GM06990 (cell line): ENCODE data around the gene CRY2.

ENCODE experiments used
- DNase-seq: peaks from one replicate; pipeline ENCODE4 v3.0.0-alpha.2; 2011; ENCODE audit not compliant: insufficient read length; ENCODE audit errors: extremely low read depth
- H3K27me3 ChIP-seq: replicated peaks from 2 replicates; pipeline ENCODE4 v1.6.0; 2011; ENCODE audit warnings: low read length; ENCODE audit not compliant: control insufficient read depth, insufficient read depth
- H3K36me3 ChIP-seq: 2 replicates; pipeline ENCODE4 v1.5.1; 2011; ENCODE audit warnings: low read length; ENCODE audit not compliant: control insufficient read depth, insufficient read depth
- H3K4me3 ChIP-seq: replicated peaks from 2 replicates; pipeline ENCODE4 v1.5.1; 2011; ENCODE audit warnings: low read depth, mild to moderate bottlenecking, control low read depth, low read length
- TF ChIP-seq, protein P1 (sequence below): IDR thresholded peaks from 2 replicates; pipeline ENCODE4 v1.5.1; 2011; ENCODE audit warnings: low read length, control low read depth, mild to moderate bottlenecking, inconsistent platforms; ENCODE audit not compliant: insufficient read depth, poor library complexity, severe bottlenecking

The CRY2 gene

DNA sequence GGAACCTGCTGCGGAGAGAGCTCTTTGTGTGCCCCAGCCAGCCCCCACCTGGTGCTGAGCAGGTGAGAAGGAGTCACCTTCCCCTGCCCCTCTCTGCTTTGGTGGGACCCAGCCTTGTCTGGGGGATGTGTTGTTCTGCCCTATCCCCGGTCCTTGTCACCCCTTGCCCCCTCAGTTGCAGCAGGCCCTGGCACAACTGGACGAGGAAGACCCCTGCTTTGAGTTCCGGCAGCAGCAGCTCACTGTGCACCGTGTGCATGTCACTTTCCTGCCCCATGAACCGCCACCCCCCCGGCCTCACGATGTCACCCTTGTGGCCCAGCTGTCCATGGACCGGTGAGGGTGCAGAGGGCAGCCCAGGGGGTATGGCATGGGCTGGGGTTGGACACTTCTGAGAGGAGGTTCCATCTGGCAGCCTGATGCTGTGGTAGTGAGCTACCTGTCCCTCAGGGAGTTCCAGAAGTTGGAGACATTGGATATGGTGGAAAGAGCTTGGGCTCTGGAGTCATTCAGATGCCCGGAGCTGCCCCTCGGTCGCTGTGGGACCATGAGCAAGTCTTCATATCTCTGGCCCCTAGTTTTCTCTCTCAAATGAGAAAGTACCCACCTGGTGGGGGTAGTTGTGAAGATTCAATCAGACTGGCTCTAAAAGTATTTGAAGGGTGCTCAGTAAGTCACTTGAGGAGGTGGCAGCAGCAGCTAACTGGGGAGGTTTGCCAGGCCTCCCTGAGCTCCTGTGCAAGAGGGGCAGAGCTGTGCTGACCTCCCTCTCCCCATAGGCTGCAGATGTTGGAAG is 79.5 kb downstream of the CRY2 start:
- DNase-seq, result no peak
- TF ChIP-seq, protein P1, sequence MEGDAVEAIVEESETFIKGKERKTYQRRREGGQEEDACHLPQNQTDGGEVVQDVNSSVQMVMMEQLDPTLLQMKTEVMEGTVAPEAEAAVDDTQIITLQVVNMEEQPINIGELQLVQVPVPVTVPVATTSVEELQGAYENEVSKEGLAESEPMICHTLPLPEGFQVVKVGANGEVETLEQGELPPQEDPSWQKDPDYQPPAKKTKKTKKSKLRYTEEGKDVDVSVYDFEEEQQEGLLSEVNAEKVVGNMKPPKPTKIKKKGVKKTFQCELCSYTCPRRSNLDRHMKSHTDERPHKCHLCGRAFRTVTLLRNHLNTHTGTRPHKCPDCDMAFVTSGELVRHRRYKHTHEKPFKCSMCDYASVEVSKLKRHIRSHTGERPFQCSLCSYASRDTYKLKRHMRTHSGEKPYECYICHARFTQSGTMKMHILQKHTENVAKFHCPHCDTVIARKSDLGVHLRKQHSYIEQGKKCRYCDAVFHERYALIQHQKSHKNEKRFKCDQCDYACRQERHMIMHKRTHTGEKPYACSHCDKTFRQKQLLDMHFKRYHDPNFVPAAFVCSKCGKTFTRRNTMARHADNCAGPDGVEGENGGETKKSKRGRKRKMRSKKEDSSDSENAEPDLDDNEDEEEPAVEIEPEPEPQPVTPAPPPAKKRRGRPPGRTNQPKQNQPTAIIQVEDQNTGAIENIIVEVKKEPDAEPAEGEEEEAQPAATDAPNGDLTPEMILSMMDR, result no peak
- peaks cover 2% of the 10 kb centered on the region; the same call in 1 of the 2 replicates for H3K27me3 ChIP-seq
- H3K36me3 ChIP-seq, result peaks cover under 1% of the 10 kb centered on the region
- no peak overlapping the region for H3K4me3 ChIP-seq

DNA sequence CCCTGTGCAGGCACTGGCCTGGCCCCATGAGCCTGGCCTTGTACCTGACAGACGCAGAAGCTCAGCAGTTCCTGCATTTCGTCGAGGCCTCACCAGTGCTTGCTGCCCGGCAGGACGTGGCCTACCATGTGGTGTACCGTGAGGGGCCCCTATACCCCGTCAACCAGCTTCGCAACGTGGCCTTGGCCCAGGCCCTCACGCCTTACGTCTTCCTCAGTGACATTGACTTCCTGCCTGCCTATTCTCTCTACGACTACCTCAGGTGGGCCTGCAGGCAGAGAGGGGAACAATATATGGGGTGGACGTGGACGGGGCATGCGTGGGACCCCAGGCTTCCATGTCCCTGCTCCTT is 80.0 kb downstream of the CRY2 start:
- Histone ChIP-seq H3K36me3 (peaks cover 1% of the 10 kb centered on the region), H3K4me3 (no peak overlapping the region), H3K27me3 (peaks cover 2% of the 10 kb centered on the region; the same call in 1 of the 2 replicates)
- peak; percentile 13 for DNase-seq
- TF ChIP-seq, protein P1, result no peak

DNA sequence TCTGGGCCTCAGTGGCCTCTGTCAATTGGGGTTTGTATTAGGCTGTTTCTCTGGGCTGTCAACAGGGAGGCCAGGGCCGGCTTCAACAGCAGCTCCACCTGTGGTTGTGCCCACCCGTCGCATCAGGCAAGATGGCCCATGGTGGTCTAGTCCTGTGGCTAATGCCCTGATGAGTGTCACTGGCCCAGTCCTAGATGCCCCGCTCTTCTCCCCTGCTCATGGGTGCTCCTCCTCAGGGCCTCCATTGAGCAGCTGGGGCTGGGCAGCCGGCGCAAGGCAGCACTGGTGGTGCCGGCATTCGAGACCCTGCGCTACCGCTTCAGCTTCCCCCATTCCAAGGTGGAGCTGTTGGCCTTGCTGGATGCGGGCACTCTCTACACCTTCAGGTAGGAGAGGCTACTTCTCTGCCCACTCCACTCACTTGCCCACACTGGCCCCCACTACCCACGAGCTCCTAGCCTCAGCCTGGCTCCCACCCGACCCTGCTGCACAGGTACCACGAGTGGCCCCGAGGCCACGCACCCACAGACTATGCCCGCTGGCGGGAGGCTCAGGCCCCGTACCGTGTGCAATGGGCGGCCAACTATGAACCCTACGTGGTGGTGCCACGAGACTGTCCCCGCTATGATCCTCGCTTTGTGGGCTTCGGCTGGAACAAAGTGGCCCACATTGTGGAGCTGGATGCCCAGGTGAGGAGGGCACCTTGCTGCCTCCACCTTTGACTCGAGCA is 80.6 kb downstream of the CRY2 start:
- Histone ChIP-seq H3K27me3 (peaks cover 2% of the 10 kb centered on the region; the same call in 1 of the 2 replicates), H3K36me3 (peaks cover 1% of the 10 kb centered on the region), H3K4me3 (no peak overlapping the region)
- TF ChIP-seq, protein P1, result no peak
- no peak for DNase-seq

DNA sequence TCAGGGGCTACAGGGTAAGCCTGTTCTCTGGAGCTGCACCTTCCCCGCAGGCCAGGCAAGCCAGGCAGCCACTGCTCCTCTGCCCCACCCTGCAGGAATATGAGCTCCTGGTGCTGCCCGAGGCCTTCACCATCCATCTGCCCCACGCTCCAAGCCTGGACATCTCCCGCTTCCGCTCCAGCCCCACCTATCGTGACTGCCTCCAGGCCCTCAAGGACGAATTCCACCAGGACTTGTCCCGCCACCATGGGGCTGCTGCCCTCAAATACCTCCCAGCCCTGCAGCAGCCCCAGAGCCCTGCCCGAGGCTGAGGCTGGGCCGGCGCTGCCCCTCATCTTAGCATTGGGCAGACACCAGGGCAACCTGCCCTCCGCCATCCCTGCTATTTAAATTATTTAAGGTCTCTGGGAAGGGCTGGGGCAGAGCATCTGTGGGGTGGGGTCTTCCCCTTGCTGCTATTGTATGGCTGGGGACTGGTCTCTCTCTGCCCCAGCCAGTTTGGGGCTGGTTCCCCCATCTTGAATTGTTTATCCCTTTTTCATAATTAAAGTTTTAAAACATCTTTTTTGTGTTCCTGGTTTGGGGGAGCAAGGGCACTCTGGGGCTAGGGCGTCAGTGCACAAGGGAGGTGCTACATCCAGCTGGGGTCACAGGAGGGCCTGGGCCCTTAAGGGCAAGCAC is 81.4 kb downstream of the CRY2 start:
- DNase-seq, result no peak
- peaks cover 1% of the 10 kb centered on the region for H3K36me3 ChIP-seq
- H3K27me3 ChIP-seq, result no peaks in the 10 kb centered on the region; the same call in 1 of the 2 replicates
- H3K4me3 ChIP-seq, result no peak overlapping the region
- TF ChIP-seq, protein P1, result no peak

DNA sequence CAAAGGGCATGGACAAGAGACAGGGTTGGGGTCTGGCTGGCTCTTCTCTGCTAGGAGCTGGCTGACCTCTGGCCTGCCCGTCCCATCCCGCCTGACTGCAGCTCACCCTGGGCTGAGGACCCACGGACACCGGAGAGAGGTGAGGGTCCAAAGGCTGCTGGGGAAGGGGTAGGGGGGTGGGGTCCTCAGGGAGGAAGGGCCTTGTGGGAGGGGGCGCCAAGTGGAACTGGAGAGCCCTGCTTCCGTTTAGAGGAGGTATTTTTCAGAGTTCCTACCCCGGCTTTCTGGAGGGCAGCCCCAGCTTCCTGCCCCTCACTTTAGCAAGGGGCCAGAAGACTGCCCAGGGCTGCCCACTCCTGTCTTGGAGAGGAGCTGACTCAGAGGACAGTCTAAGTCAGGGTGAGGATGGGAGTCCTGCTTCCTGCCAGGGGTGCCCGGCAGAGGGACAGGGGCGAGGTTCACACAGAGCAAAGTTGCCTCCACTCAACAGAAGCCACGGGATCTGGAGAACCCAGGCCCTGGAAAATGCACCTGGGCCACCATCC is 82.3 kb downstream of the CRY2 start:
- TF ChIP-seq, protein P1, result no peak
- Histone ChIP-seq H3K27me3 (no peaks in the 10 kb centered on the region; the same call in 1 of the 2 replicates), H3K36me3 (peaks cover 3% of the 10 kb centered on the region), H3K4me3 (no peak overlapping the region)
- DNase-seq, result peak; percentile 46
